ENCODE measurements around the gene DAD1.
"Not testable (repeated sequence)": the region's sequence is repeated elsewhere in the genome, so short reads cannot be mapped to it uniquely, and the experiment has no call there.

DAD1 gene

DNA sequence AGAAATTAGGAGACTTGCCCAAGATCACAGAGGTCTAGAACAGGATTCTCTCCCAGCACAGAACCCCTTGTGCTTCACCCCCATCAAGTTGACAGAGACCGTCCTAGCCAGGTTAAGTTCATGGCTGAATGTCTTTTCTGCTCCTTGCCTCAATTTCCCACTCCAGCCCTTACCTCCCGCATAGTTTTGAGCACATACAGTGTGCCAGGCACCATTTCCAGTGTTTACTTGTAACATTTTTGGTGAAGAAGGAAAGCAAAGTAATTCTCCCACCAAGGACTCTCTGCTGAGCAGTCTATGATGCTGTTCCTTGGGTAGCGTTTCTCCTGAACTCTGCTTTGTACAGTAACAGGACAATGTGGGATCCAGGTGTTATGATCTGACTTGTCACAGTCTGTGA is 10.3 kb upstream of the DAD1 start:
- no peak for FAIRE-seq
- DNase-seq (ENCODE audit: insufficient read length, low spot score): no peak

DNA sequence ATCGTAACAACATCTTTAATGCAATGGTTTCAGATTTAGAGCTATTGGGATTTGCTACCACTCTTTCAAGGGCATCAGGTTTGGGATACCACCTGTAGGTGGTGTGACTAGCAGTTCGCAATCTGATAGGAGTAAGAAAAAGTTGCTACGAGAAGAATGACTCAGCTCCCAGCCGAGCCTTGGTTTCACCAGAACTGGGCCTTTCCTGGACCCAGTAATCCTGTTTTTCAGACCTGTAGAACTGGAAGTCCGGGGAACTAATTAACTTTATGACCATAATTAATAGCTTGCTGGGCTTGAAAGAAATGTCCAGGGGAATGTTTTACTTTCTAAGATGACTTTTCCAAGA is 9.8 kb upstream of the DAD1 start:
- peak; percentile 34 for DNase-seq (ENCODE audit: insufficient read length, low spot score)
- FAIRE-seq: no peak

DNA sequence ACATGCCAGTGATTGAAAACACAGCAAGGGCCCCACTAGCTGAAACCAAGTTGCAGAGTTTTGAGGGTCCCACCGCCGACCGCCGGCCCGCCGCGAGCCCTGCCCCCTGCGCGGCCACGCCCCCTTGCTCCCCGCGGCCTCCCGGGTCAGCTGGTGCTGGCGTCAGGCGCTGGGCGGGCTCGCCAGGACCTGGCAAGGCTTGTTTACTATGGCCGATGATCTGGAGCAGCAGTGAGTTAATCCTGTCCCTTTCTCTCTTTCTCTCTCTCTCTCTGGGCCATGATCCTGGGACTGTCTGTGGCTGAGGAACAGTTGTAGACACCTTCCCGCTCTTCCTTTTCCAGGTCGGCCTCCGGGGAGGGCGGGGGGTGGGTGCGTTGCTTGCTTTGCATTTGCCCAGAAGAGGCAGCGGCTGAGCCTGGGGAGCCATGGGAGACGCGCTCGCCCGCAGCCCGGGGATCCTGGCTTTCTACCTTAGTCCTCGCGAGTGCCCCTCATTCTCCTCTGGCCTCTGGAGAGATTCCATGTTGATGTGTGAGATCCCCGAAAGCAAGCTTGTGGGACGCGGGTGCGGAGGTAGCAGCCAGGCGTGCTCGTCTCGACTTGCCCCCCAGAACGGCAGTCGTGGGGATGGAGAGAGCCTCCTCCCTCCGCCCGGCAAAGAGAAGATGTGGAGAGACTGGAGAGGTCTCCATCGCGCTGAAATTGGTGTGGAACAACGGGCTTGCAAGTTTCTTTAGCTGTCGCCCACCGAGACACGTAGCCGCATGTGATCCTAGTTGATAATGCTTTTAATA is 9.3 kb upstream of the DAD1 start, which contains the start of gene ABHD4:
Gene ABHD4, plus strand, starts transcription at position 202 of the 797 bp plus-strand sequence. Its CDS starts 7 bp downstream, at position 209.
- FAIRE-seq (peak; percentile 44), DNase-seq (ENCODE audit: insufficient read length, low spot score) (peak; percentile 57)

DNA sequence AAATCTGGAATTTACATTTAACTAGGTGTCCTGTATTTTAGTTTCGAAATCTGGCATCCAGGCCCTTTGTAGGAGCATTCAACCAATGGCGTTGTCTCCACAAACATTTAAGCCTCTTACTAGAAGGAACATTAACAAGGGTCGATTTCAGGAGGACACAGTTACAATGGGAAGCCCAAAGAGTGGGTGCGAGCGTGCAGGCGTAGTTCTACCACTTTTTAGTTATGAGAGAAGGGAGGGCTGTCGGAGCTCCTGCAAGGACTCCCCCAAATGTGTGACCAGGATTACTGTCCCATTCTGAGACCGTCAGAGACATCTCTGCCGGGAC is 8.7 kb upstream of the DAD1 start:
- DNase-seq (ENCODE audit: insufficient read length, low spot score): no peak
- no peak for FAIRE-seq

DNA sequence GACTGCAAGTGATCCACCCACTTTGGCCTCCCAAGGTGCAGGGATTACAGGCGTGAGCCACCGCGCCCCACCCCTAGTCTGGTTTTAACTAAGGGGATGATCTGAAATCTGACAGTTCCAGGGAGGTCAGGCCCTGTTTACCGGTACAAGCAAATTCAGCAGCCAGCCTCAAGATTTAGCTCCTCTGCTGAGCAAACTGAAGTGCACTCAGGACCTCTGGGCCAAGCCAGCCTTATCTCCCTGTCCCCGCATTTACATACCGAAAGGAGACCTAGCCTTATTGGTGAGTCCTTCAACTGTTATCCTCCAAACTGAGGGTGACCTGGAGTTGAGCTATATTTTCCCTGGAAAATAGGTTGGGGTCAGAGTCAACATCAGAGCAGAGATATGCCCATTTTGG is 8.2 kb upstream of the DAD1 start:
- DNase-seq (ENCODE audit: insufficient read length, low spot score): no peak
- no peak for FAIRE-seq

DNA sequence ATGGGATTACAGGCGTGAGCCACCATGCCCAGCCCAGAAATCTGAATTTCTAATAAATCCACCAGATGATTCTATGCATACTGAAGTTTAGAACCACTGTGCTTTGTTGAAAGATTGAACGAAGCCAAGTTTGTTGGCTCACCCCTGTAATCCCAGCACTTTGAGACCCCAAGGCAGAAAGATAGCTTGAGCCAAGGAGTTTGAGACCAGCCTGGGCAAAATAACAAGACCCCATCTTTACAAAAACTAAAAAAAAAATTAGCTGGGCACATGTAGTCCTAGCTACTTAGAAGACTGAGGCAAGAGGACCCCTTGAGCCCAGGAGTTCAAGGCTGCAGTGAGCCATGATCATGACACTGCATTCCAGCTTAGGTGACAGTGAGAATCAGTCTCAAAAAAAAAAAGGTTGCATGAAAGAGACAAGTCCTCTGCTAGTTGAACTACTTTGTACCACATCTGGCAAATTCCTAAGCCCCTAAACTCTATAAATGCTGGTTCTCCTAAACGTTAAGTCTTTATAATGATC is 7.4 kb upstream of the DAD1 start:
- FAIRE-seq: no peak
- no peak for DNase-seq (ENCODE audit: insufficient read length, low spot score)

DNA sequence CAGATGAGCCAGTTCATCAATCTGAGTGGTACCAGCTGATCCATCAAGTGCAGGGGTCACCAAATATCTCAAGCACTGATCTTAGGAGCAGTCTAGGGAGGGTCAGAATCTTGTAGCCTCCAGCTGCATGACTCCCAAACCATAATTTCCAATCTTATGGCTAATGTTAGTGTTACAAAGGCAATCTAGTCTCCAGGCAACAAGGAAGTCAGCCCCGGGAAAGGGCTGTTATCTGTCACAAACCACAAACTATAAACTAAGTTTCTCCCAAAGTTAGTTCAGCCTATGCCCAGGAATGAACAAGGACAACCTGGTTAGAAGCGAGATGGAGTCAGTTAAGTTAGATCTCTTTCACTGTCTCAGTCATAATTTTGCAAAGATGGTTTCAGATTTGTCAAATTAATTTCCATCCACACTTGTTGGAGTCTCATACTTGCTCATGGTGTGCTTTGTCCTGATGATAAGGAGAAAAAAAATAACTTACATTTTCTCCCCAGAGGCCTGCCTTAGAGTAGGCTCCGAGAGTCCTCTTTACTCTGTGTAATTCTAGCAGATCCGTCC is 5.2 kb upstream of the DAD1 start:
- FAIRE-seq (no peak), DNase-seq (ENCODE audit: insufficient read length, low spot score) (no peak)

DNA sequence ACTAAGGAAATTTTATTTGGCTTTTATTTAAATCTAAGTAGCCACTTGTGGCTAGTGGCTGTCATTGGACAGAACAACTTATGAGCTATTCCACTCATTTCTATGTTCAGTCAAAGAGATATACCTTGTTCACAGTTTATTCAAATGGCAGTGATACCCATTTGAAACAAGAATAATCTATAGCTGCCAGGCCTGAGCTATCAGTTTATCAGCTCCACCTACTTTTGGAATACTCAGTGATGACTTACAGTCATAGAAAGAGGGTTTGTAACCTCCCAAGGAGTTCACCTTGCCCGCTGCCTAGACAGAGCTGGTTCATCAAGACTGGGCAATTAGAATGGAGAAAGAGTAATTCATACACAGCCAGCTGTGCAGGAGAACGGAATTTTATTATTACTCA is 4.6 kb upstream of the DAD1 start:
- DNase-seq (ENCODE audit: insufficient read length, low spot score) (no peak), FAIRE-seq (no peak)

DNA sequence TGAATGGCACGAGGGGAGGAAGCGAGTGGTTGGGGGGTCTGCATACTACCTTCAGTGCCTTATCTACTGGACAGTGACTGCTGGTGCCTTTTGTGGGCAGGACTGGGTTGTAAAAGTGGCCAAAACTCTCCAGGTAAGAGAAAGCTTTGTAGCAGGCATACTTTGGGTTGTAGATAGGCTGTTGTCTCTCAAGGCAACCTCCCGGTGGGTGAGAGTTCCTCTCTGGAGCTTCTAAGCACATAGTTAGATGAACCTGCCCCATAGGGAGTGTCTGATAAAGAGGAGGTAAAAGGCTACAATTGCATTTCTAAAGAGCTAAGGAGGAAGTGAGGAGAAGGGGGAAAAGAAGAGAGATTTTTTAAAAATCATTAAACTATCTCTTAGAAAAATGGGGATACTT is 4.2 kb upstream of the DAD1 start:
- DNase-seq (ENCODE audit: insufficient read length, low spot score) (no peak), FAIRE-seq (no peak)

DNA sequence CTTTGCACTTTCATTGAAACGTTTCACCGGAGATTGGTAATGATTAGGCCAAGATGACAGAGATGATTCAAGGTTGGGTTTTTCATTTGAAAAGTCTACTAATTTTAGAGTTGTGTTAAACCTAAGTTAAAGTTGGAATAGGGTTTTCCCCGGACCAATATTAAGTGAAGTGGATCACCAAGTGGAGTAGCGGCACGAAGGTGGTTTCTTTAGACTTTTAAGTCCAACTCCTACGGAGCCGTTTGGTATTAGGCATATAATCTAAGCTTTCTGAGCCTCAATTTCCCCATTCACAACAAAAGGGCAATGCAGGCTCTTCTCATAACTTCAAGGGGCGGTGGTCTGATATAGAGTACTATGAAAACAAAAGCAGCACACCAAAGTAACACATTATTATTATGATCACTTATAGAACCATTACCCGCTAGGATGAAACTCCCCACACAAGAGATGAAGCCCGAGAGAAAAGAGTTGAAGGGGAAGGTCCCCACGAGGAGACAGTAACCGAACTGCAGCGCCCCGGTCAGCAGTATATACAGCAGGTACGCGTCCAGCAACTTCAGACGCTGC is 413 bp downstream of the DAD1 start:
- peak; percentile 60 for FAIRE-seq
- DNase-seq (ENCODE audit: insufficient read length, low spot score): no peak

DNA sequence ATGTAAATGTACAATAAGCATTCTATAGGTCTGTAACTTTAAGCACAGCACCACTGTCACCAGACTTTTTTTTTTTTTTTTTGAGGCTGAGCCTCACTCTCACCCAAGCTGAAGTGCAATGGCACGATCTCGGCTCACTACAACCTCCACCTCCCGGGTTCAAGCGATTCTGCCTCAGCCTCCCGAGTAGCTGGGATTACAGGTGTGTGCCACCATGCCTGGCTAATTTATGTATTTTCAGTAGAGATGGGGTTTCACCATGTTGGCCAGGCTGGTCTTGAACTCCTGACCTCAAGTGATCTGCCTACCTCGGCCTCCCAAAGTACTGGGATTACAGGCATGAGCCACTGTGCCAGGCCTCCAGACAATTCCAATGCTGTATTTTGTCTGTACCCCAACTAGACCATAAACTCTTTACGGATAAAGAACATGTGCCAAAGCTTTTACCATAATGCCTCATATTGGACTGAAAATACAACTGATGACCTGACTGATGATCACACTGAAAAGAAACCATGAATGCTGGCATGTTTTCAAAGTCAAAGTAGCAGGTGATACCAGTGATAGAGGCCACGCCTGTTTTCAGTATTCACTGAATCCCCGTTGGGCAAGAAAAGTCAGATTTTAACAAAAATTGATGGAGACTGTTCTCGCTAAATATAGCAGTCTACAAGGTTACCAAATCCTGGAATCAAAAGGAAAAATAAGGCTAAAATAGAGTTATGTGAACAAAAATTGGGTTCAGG is 1.2 kb downstream of the DAD1 start:
- FAIRE-seq: peak; percentile 81

DNA sequence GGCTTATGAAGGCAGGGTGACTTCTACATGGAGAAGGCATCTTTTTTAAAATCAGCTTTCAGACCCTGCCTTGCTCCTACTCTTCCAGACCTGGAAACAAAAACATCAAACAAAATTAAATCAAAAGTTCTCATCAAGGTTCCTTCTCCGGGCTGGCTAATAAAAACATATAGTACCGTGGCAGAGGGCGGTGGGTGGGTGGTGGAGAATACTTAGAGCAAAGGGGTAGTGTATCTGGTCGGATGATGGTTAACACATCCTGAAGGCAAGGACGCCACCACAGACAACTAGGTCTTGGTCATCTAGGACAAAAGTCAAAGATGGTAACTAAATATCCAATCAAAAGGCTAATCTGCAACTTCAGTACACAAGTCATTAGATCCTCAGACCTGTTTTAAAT is 1.8 kb downstream of the DAD1 start:
- no peak for DNase-seq (ENCODE audit: insufficient read length, low spot score)
- no peak for FAIRE-seq

More for the DNA sequence above, 1.2 kb downstream of the DAD1 start:
- DNase-seq (ENCODE audit: insufficient read length, low spot score): not testable (repeated sequence)

DNA sequence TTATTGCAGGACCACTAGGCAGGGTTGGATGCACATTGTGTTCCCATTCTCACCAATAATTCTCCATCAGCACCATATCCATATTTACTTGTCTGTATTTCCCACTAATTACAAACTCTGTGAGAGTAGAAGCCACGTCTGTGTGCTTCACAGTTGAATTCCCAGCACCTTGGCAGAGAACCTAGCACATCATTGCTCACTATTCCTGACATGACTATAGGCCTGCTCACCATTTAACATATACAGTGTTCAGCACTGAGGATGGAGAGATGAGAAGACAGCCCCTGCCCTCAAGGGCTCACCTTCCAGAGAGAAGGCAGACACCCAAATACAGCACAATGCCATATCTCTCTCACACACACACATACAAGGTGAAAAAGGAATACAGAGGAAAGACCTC is 5.0 kb downstream of the DAD1 start:
- FAIRE-seq: no peak
- DNase-seq (ENCODE audit: insufficient read length, low spot score): no peak

DNA sequence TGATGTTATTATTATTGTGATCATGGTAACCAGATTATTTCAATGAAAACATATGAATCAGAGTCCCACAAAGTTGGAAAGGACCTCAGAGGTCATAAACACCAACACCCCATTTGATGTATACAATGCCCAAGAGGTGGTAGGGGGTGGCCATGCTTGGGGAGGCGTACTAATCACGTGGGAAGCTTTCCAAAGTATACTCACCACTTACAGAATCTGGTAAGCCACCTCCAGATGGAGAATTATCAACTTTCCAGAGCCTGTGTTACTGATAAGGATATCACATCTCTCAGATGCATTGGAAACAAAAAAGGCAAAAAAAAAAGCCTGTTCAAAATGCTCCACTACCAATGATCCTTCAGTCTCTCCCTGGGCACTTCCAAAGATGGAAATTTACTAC is 8.4 kb downstream of the DAD1 start:
- DNase-seq (ENCODE audit: insufficient read length, low spot score) (no peak), FAIRE-seq (no peak)

DNA sequence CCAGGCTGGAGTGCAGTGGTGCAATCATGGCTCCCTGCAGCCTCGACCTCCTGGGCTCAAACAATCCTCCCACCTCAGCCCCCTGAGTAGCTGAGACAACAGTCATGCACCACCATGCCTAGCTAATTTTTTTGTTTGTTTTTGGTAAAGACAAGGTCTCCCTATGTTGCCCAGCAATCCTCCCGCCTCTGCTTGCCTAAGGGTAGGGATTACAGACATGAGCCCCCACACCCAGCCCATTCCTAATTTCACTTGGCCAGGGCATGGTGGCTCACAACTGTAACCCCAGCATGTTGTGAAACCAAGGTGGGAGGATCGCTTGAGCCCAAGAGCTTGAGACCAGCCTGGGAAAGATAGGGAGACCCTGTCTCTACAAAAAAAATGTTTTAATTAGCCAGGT is 9.1 kb downstream of the DAD1 start:
- FAIRE-seq (no peak), DNase-seq (ENCODE audit: insufficient read length, low spot score) (no peak)

DNA sequence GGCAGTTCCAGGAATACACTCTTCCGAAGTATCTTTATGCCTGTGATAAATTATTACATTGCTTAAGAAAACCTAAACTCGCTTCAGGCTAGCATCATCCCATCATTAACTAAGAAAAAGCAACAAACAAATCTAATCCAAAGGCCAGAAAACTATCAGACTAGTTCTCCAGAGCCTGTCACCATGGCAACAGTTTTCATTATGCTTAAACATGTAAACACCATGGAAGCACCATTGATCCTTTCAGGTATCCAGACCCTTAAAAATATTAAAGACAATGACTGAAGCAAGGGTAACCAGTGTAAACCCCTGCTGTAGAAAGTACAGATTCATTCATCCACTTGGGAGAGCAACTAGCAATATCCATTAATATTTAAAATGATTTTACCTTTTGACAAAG is 9.8 kb downstream of the DAD1 start:
- FAIRE-seq: no peak

DNA sequence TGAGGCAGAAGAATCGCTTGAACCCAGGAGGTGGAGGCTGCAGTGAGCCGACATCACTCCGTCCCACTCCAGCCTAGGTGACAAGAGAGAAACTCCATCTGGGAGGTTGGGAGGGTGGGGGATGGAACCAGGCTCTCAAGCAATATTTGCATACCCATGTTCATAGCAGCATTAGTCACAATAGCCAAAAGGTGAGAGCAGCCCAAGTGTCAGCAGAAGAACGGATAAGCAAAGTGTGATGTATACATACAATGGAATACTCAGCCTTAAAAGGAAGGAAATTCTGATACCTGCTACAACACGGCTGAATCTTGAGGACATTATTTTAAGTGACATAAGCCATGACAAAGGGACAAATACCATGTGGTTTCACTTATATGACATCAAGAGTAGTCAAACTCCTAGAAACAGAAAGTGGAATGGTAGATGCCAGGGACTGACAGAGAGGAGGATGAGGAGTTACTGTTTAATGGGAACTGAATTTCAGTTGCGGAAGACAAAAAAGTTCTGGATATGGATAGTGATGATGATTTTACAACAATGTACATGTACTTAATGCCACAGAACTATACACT is 11.6 kb downstream of the DAD1 start:
- DNase-seq (ENCODE audit: insufficient read length, low spot score): no peak
- peak; percentile 47 for FAIRE-seq

More for the DNA sequence above, 9.8 kb downstream of the DAD1 start:
- DNase-seq (ENCODE audit: insufficient read length, low spot score): no peak

DNA sequence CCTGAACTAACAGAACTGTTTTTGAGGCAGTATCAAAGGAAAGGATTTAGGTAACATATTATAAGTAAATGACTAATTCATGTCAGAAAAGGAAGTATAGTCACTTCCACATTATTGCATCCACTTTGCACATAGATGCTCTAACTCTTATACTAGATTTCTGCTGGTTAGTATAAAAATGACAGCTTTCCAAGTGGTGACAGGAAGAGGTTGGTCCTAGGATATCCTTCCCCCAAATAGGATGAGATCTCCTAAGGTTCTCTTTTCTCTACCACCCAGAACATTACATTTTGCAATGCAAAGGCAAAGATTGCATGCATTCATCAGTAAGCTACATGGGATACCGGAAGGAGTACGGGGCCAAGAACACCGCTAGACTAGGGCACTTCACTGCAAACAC is 15.2 kb downstream of the DAD1 start:
- FAIRE-seq: no peak
- DNase-seq (ENCODE audit: insufficient read length, low spot score): no peak

DNA sequence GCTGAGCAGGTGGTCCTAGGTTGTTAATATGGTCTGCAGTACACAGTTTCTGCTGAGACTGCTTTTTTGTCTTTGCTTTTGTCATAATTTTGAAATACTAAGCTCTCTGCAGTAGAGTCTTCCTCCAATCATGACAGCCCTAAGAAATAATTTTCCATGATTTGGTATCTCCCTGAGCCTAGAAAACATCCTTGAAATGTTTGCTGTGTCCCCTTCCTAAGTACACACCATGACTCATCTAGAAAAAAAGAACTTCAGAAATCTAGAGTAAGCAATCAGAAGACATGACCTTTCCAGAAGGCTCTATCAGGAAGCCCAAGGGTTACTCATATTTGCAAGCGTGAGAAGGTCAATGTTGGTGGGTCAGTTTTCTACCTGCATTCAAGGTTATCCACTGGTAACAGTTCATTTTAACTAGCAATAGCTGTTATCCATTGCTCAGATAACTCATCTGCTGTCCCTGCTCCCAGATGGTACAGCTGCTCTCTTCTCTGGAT is 16.4 kb downstream of the DAD1 start:
- no peak for DNase-seq (ENCODE audit: insufficient read length, low spot score)
- FAIRE-seq: no peak

DNA sequence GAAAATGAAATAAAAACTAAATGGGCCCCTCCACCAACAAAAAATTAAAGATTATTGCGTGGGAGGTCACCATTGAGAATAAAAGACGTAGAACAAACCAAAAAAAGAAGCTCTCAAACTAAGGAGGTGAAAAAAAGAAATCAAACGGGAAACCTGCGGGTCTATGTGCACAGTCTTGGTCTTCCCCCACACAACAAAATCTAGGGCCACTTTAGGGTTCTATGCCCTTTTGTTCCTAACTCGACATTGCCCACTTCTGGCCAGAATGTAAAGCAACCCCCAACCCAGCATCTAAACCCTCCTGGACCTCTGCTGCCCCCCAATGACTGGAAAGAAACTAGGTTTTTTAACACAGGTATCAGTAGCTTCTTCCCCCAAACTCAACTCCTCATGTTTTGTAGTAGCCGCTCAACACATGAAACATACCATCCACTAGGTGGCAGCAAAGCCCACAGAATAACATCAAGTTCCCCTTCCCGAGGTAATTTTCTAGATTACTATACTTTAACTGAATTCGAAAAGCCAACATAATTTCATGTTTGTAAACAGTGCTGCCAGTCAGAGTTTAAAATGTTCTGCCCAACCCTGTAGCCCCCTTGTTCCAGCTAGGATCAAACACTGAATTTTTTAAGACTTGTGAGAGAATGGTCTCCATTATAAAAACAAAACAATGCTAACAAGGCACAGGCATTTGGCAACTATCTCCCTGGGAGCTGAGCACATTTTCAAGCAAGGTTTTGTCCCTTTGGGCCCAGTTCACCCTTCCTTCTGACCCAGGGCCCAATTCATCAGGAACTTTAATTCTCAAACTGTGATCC is 18.7 kb downstream of the DAD1 start:
- FAIRE-seq: peak; percentile 100
- peak; percentile 67 for DNase-seq (ENCODE audit: insufficient read length, low spot score)

Measured in GM19239 (cell line).